DOHH2 (cell line): ENCODE measurements around the gene TTBK1.

Experiments
- H3F3A ChIP-seq: fragments of 200-600 bp; sonication (generic), shearing (Covaris generic); 2 replicates; pipeline ENCODE4 v1.6.0; 2016; ENCODE audit warnings: antibody characterized with exemption, mild to moderate bottlenecking; ENCODE audit not compliant: control insufficient read depth, insufficient read depth
- H3K27ac ChIP-seq: fragments of 200-600 bp; sonication (generic); 2 replicates; pipeline ENCODE4 v1.5.1; 2014; ENCODE audit warnings: low read depth, mild to moderate bottlenecking, low read length, moderate library complexity
- H3K27me3 ChIP-seq: fragments of 200-600 bp; sonication (generic); 2 replicates; pipeline ENCODE4 v1.6.1; 2014; ENCODE audit warnings: mild to moderate bottlenecking, low read length, mixed read lengths; ENCODE audit not compliant: control insufficient read depth
- H3K36me3 ChIP-seq: fragments of 200-600 bp; sonication (generic); 2 replicates; pipeline ENCODE4 v1.6.1; 2014; ENCODE audit warnings: mild to moderate bottlenecking, low read length, moderate library complexity, mixed read lengths; ENCODE audit not compliant: control insufficient read depth
- H3K4me1 ChIP-seq: fragments of 200-600 bp; sonication (generic); 2 replicates; pipeline ENCODE4 v1.6.1; 2014; ENCODE audit warnings: mild to moderate bottlenecking, low read length, mixed read lengths; ENCODE audit not compliant: control insufficient read depth
- H3K4me2 ChIP-seq: fragments of 200-600 bp; sonication (generic); 2 replicates; pipeline ENCODE4 v1.6.0; 2014; ENCODE audit warnings: mild to moderate bottlenecking, low read length, moderate library complexity
- H3K4me3 ChIP-seq: fragments of 200-600 bp; sonication (generic); 2 replicates; pipeline ENCODE4 v1.5.1; 2014; ENCODE audit warnings: mild to moderate bottlenecking, low read length, mixed read lengths
- H3K79me2 ChIP-seq: fragments of 200-600 bp; sonication (generic); 2 replicates; pipeline ENCODE4 v1.6.1; 2014; ENCODE audit warnings: mild to moderate bottlenecking, low read length, mixed read lengths; ENCODE audit not compliant: control insufficient read depth
- H3K9me2 ChIP-seq: fragments of 200-600 bp; sonication (generic); replicated peaks from 2 replicates; pipeline ENCODE4 v1.6.1; 2014; ENCODE audit warnings: mild to moderate bottlenecking, low read length, mixed read lengths; ENCODE audit not compliant: control insufficient read depth
- H3K9me3 ChIP-seq: fragments of 200-600 bp; sonication (generic); 2 replicates; pipeline ENCODE4 v1.6.1; 2014; ENCODE audit warnings: antibody characterized with exemption, low read length, mixed read lengths; ENCODE audit not compliant: control insufficient read depth, insufficient read depth
- H4K20me1 ChIP-seq: fragments of 200-600 bp; sonication (generic); 2 replicates; pipeline ENCODE4 v1.6.0; 2014; ENCODE audit warnings: low read depth, mild to moderate bottlenecking, antibody characterized with exemption, low read length, moderate library complexity; ENCODE audit not compliant: control insufficient read depth, insufficient read depth
- EZH2phosphoT487 ChIP-seq: fragments of 200-600 bp; sonication (generic); IDR thresholded peaks from 2 replicates; pipeline ENCODE4 v1.6.1; 2017; ENCODE audit warnings: borderline replicate concordance, mild to moderate bottlenecking, antibody characterized with exemption, low read length, moderate library complexity, mixed read lengths
- TF ChIP-seq, protein P1 (sequence below): fragments of 200-600 bp; sonication (generic); IDR thresholded peaks from one replicate; pipeline ENCODE4 v1.5.1; 2014; ENCODE audit warnings: antibody characterized with exemption, mild to moderate bottlenecking, low read depth, low read length; ENCODE audit not compliant: poor library complexity, severe bottlenecking

The TTBK1 gene

DNA sequence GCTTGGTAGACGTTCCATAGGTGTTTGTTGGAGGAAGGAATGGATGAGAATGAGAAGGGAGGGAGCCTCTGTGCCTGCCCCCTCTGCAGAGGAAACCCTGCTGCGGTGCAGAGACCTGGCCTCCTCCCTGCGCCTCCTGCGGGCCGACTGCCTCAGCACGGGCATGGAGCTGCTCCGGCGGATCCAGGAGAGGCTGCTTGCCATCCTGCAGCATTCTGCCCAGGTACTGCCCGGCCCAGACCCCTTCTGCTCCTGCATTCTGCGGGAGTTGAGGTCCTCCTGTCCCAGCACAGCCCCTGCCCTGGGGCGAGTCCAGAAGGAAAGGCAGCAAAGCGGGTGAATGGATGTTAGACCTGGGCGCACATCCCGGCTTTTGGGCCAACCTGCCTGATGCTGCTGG, 20.1 kb upstream of the TTBK1 start:
- Histone ChIP-seq H3K36me3 (peaks cover 61% of the 10 kb centered on the region), H3K4me1 (peaks cover 47% of the 10 kb centered on the region), H3K4me3 (peak overlapping the region; percentile 71; the same call in 1 of the 2 replicates), H3K9me3 (no peaks in the 10 kb centered on the region), H4K20me1 (no peaks in the 10 kb centered on the region), H3F3A (peaks cover 10% of the 10 kb centered on the region; the same call in 1 of the 2 replicates), H3K27ac (no peak overlapping the region), H3K4me2 (peak overlapping the region; percentile 85), H3K9me2 (no peaks in the 10 kb centered on the region), H3K27me3 (no peaks in the 10 kb centered on the region), H3K79me2 (peaks cover 35% of the 10 kb centered on the region)
- TF ChIP-seq, protein P1, sequence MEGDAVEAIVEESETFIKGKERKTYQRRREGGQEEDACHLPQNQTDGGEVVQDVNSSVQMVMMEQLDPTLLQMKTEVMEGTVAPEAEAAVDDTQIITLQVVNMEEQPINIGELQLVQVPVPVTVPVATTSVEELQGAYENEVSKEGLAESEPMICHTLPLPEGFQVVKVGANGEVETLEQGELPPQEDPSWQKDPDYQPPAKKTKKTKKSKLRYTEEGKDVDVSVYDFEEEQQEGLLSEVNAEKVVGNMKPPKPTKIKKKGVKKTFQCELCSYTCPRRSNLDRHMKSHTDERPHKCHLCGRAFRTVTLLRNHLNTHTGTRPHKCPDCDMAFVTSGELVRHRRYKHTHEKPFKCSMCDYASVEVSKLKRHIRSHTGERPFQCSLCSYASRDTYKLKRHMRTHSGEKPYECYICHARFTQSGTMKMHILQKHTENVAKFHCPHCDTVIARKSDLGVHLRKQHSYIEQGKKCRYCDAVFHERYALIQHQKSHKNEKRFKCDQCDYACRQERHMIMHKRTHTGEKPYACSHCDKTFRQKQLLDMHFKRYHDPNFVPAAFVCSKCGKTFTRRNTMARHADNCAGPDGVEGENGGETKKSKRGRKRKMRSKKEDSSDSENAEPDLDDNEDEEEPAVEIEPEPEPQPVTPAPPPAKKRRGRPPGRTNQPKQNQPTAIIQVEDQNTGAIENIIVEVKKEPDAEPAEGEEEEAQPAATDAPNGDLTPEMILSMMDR = no peak
- TF ChIP-seq EZH2phosphoT487 = no peak

DNA sequence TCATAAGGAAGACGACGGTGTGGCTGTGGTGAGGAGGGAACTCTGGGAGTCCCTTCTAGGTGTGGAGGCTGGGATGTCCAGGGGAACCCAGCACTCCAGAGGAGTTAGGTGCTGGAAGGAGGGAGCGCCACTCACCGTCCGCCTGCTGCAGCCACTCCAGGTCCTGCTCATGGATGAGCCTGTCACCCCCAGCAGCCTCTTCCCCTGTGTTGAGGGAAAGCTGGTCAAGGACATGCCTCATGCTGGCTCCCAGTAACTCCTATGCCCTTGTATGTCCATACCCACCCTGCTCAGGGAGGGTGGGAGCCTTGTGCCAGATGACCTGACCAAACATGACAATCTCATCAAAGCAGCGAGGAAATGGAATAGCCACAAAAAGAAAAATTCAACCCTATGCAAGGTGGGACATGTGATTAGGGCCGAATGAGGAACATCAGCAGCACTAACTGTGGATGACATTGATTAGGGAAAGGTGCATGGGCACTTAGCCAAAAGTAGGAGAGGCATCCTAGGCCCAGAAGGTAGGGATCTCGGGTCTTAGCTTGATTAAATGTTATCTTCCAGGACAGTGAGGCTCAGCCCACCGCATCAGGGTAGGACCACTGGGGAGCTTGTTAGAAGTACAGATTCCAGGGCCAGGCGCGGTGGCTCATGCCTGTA, 17.0 kb upstream of the TTBK1 start:
- H3K9me3 ChIP-seq = no peaks in the 10 kb centered on the region
- H3K4me1 ChIP-seq = peaks cover 62% of the 10 kb centered on the region
- TF ChIP-seq, protein P1 = no peak
- no peak for TF ChIP-seq EZH2phosphoT487
- H4K20me1 ChIP-seq = no peaks in the 10 kb centered on the region
- H3K79me2 ChIP-seq = peaks cover 47% of the 10 kb centered on the region
- H3K36me3 ChIP-seq = peaks cover 55% of the 10 kb centered on the region
- no peaks in the 10 kb centered on the region for H3K27me3 ChIP-seq
- peak overlapping the region; percentile 84 for H3K27ac ChIP-seq
- H3K9me2 ChIP-seq = no peaks in the 10 kb centered on the region
- peak overlapping the region; percentile 50 for H3K4me3 ChIP-seq
- H3K4me2 ChIP-seq = peak overlapping the region; percentile 85
- H3F3A ChIP-seq = peaks cover 10% of the 10 kb centered on the region; the same call in 1 of the 2 replicates

DNA sequence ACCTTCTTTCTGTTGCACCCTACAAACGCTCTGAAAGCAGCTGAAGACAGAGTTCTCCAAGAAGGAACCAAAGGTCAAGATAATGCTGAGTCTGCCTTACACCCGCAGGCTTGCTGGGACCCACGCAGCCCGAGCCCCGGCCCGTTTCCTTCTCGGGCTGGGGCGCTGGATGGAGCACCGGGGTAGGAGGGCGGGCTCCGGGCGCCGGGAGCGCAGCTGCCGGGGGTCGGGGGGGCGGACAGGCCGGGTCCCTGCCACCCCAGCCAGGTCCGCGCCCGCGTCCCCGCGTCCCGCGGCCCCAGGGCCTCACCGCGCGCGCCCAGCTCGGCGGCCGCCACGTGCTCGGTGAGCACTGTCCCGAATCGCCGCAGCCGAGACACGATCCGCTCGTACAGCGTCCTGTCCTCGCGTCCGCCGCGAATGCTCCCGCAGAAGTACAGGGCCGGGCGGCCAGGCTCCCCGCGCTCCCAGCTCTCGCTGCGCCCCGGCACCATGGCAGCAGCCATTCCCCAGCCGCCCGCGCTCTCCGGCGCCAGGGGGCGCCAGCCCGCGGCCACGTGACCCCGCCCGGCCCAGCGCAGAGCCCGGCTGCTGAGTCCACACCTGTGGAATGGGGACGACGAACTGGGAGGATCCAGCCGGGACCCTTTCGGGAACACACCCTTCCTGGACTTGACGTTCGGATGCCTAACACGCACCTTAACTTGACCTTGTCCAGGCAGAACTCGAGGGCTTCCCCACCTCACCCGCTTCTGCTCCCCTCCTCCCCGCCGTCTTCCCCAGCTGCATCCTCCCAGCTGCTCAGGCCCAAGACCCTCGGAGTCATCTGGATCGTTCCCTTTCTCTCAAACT, 14.1 kb upstream of the TTBK1 start, which contains the start of gene DNPH1:
TSS of gene DNPH1 (minus strand) at position 531 of the 852 bp plus-strand sequence. CDS start at position 506, 25 bp downstream.
- peak within 1 kb of the TSS; percentile 87 for H3K4me2 ChIP-seq
- H3K9me2 ChIP-seq = no peaks in the 10 kb centered on the region
- H3K79me2 ChIP-seq = peaks cover 38% of the 10 kb centered on the region
- H3K9me3 ChIP-seq = no peaks in the 10 kb centered on the region
- H3K27ac ChIP-seq = peak within 1 kb of the TSS; percentile 28
- H3K27me3 ChIP-seq = no peaks in the 10 kb centered on the region
- TF ChIP-seq EZH2phosphoT487 = no peak
- TF ChIP-seq, protein P1 = peak; percentile 84
- H3K4me1 ChIP-seq = peaks cover 51% of the 10 kb centered on the region
- H3K36me3 ChIP-seq = peaks cover 27% of the 10 kb centered on the region
- H3K4me3 ChIP-seq = peak within 1 kb of the TSS; percentile 78
- H4K20me1 ChIP-seq = no peaks in the 10 kb centered on the region
- peaks cover 10% of the 10 kb centered on the region; the same call in 1 of the 2 replicates for H3F3A ChIP-seq
